GM19324 (cell line): ENCODE results near the gene IL3.
"Not testable (repeated sequence)": the region's sequence is repeated elsewhere in the genome, so short reads cannot be mapped to it uniquely, and the experiment has no call there.

Experiments
- ATAC-seq: cut with Tn5 transposase; IDR thresholded peaks from one replicate; pipeline ENCODE4 v1.9.1; 2021; ENCODE audit warnings: mild to moderate bottlenecking, moderate library complexity; ENCODE audit not compliant: unreplicated experiment, low FRiP score

IL3 gene

GRCh38 chr5:132090107-132090506 is 29.7 kb downstream of the IL3 start:
- ATAC-seq = no peak

- no peak for ATAC-seq
These were observed 32.8 kb downstream of the IL3 start for GRCh38 chr5:132093271-132093670.

- no peak for ATAC-seq
These were observed 34.1 kb downstream of the IL3 start for GRCh38 chr5:132094393-132095076.

GRCh38 chr5:132095077-132095410 is 34.6 kb downstream of the IL3 start:
- ATAC-seq = no peak

- no peak for ATAC-seq
These were observed 35.0 kb downstream of the IL3 start for GRCh38 chr5:132095424-132095972.

GRCh38 chr5:132096904-132097303 is 36.4 kb downstream of the IL3 start:
- no peak for ATAC-seq

GRCh38 chr5:132098151-132098594 is 37.7 kb downstream of the IL3 start:
- no peak for ATAC-seq

- ATAC-seq = no peak
These were observed 38.2 kb downstream of the IL3 start for GRCh38 chr5:132098621-132099020.

- ATAC-seq = peak; percentile 33
These were observed 38.8 kb downstream of the IL3 start for GRCh38 chr5:132099076-132099748.

GRCh38 chr5:132099905-132100304 is 39.5 kb downstream of the IL3 start:
- no peak for ATAC-seq

- ATAC-seq = peak; percentile 36
These were observed 40.3 kb downstream of the IL3 start for GRCh38 chr5:132100672-132101261.

GRCh38 chr5:132101385-132101880 is 41.0 kb downstream of the IL3 start:
- no peak for ATAC-seq

GRCh38 chr5:132102101-132102701 is 41.7 kb downstream of the IL3 start:
- ATAC-seq = no peak

- no peak for ATAC-seq
These were observed 42.5 kb downstream of the IL3 start for GRCh38 chr5:132102944-132103331.

GRCh38 chr5:132103332-132103951 is 43.0 kb downstream of the IL3 start:
- peak; percentile 75 for ATAC-seq

- peak; percentile 18 for ATAC-seq
These were observed 43.5 kb downstream of the IL3 start for GRCh38 chr5:132103969-132104391.

GRCh38 chr5:132104556-132104955 is 44.1 kb downstream of the IL3 start:
- ATAC-seq = no peak

GRCh38 chr5:132105688-132106087 is 45.2 kb downstream of the IL3 start:
- ATAC-seq = no peak

GRCh38 chr5:132108495-132108894 is 48.0 kb downstream of the IL3 start:
- not testable (repeated sequence) for ATAC-seq

GRCh38 chr5:132108957-132109356 is 48.5 kb downstream of the IL3 start:
- ATAC-seq = not testable (repeated sequence)
